ENCODE measurements around the gene SPECC1. TPM values are rescaled to one million over a fixed set of nuclear protein-coding genes. Genes with fewer than 3 reads are reported as not detected.

The SPECC1 gene
- total RNA-seq, 6 experiments from 2014 or later, result 0.81 to 5.0 (median 2.8) TPM

Small RNAs within 50 kb of the gene (small RNA-seq; reads per million reads assigned to genes)
- gene AC008088.1 (0 reads per million in 2 experiments), gene RNU6-1057P (0 reads per million in 2 experiments), gene RNU6-258P (0 reads per million in 2 experiments), gene RNU6-467P (0 reads per million in 2 experiments)

Other genes starting within 250 kb of the SPECC1 start
- gene ULK2, start 141.4 kb upstream of the SPECC1 start, total RNA-seq, result 1 to 10 TPM; 3.5 to 6.1 (median 4.8) TPM
- gene AKAP10, start 31.5 kb upstream of the SPECC1 start, total RNA-seq, result 10 to 100 TPM in 3 of 6 experiments, 1 to 10 TPM in 3; 8.6 to 13.1 (median 10.6) TPM

Measured in right lobe of liver (tissue), 5 donors.